ENCODE results near the gene RHNO1. TPM values are rescaled to one million over a fixed set of nuclear protein-coding genes. Genes with fewer than 3 reads are reported as not detected.
A peak's percentile ranks its signal among the peaks of the same experiment; 100 is the strongest.

RHNO1 gene
- total and polyA plus RNA-seq, 2 of the 13 experiments (the other 11 are each of a cell fraction or from before 2014, with no cell fraction given), result 27.2 to 49.6 TPM

GRCh38 chr12:2890388-2891239 is 13.6 kb downstream of the RHNO1 start, which contains the start of gene TULP3 (continued):
- peak; percentile 93; the same call in 1 of the 2 replicates for TF ChIP-seq ZIK1 (CRISPR knock-in tag; IDR thresholded peaks at IDR 0.05; ENCODE audit: borderline replicate concordance, low read depth)
- no peak for TF ChIP-seq ETV5 (CRISPR knock-in tag; IDR thresholded peaks at IDR 0.05; ENCODE audit: borderline replicate concordance)
- TF ChIP-seq ZNF768 (CRISPR knock-in tag; IDR thresholded peaks at IDR 0.05), result peak; percentile 43; the same call in 1 of the 2 replicates
- peak; percentile 52; the same call in 1 of the 2 replicates for TF ChIP-seq SIN3B (IDR thresholded peaks at IDR 0.05; ENCODE audit: low read length)
- 0 out of 2 replicates have a peak, but pooled peaks have one; percentile 20 for TF ChIP-seq ZFP82 (CRISPR knock-in tag; IDR thresholded peaks at IDR 0.05; ENCODE audit: borderline replicate concordance)
- peak; percentile 32; the same call in 1 of the 2 replicates for TF ChIP-seq ZNF124 (CRISPR knock-in tag; IDR thresholded peaks at IDR 0.05)
- TF ChIP-seq ZFX (CRISPR knock-in tag; IDR thresholded peaks at IDR 0.05; ENCODE audit: low read depth), result peak; percentile 86
- TF ChIP-seq SP5 (CRISPR knock-in tag; IDR thresholded peaks at IDR 0.05; ENCODE audit: borderline replicate concordance, low read depth), result peak; percentile 73
- TF ChIP-seq ZNF503 (CRISPR knock-in tag; IDR thresholded peaks at IDR 0.05), result 0 out of 2 replicates have a peak, but pooled peaks have one; percentile 19
- 0 out of 2 replicates have a peak, but pooled peaks have one; percentile 13 for TF ChIP-seq ZFP90 (CRISPR knock-in tag; IDR thresholded peaks at IDR 0.05; ENCODE audit: borderline replicate concordance)
- TF ChIP-seq REPIN1 (CRISPR knock-in tag; IDR thresholded peaks at IDR 0.05; ENCODE audit: borderline replicate concordance, low read depth), result peak; percentile 95
- TF ChIP-seq SP1 (IDR thresholded peaks at IDR 0.05), result no peak
- TF ChIP-seq SP1 (CRISPR knock-in tag; IDR thresholded peaks at IDR 0.05), result peak; percentile 80
- peak; percentile 46; the same call in 1 of the 2 replicates for TF ChIP-seq HIVEP1 (CRISPR knock-in tag; IDR thresholded peaks at IDR 0.05)
- peak; percentile 70; the same call in 1 of the 2 replicates for TF ChIP-seq NKX3-1 (CRISPR knock-in tag; IDR thresholded peaks at IDR 0.05)
- no peak for TF ChIP-seq ZNF530 (CRISPR knock-in tag; IDR thresholded peaks at IDR 0.05; ENCODE audit: low read depth)
- TF ChIP-seq ZNF781 (CRISPR knock-in tag; IDR thresholded peaks at IDR 0.05; ENCODE audit: borderline replicate concordance, not compliant biosample characterization), result no peak
- TF ChIP-seq SMYD3 (CRISPR knock-in tag; IDR thresholded peaks at IDR 0.05), result peak; percentile 86
- no peak for TF ChIP-seq ZNF343 (CRISPR knock-in tag; IDR thresholded peaks at IDR 0.05)
- 0 out of 2 replicates have a peak, but pooled peaks have one; percentile 26 for TF ChIP-seq SNAI1 (CRISPR knock-in tag; IDR thresholded peaks at IDR 0.05; ENCODE audit: borderline replicate concordance)
- no peak for TF ChIP-seq DDIT3 (CRISPR knock-in tag; IDR thresholded peaks at IDR 0.05)
- TF ChIP-seq EEA1 (CRISPR knock-in tag; IDR thresholded peaks at IDR 0.05; ENCODE audit: borderline replicate concordance), result 0 out of 2 replicates have a peak, but pooled peaks have one; percentile 44
- TF ChIP-seq PAX8 (CRISPR knock-in tag; IDR thresholded peaks at IDR 0.05; ENCODE audit: borderline replicate concordance), result peak; percentile 80; the same call in 1 of the 2 replicates
- peak; percentile 88; the same call in 1 of the 2 replicates for TF ChIP-seq ZNF547 (CRISPR knock-in tag; IDR thresholded peaks at IDR 0.05)
- TF ChIP-seq ZNF230 (CRISPR knock-in tag; IDR thresholded peaks at IDR 0.05), result peak; percentile 86; the same call in 1 of the 2 replicates
- TF ChIP-seq THAP7 (CRISPR knock-in tag; IDR thresholded peaks at IDR 0.05), result peak; percentile 43; the same call in 1 of the 2 replicates
